Neural progenitor cell (in vitro differentiated cells): ENCODE measurements around the gene PLEKHO1.

Experiments used
- EZH2 ChIP-seq: fragments of 200-600 bp; sonication (generic); IDR thresholded peaks from 2 replicates; pipeline ENCODE4 v1.6.1; 2017; ENCODE audit warnings: antibody characterized with exemption, mild to moderate bottlenecking, moderate library complexity
- EZH2phosphoT487 ChIP-seq: fragments of 200-600 bp; sonication (generic); IDR thresholded peaks from 2 replicates; pipeline ENCODE4 v1.6.1; 2017; ENCODE audit warnings: antibody characterized with exemption
- TF ChIP-seq, protein P1 (sequence below): fragments of 200-600 bp; sonication (generic); IDR thresholded peaks from 2 replicates; pipeline ENCODE4 v1.5.1; 2017; ENCODE audit warnings: antibody characterized with exemption, mild to moderate bottlenecking

DNA sequence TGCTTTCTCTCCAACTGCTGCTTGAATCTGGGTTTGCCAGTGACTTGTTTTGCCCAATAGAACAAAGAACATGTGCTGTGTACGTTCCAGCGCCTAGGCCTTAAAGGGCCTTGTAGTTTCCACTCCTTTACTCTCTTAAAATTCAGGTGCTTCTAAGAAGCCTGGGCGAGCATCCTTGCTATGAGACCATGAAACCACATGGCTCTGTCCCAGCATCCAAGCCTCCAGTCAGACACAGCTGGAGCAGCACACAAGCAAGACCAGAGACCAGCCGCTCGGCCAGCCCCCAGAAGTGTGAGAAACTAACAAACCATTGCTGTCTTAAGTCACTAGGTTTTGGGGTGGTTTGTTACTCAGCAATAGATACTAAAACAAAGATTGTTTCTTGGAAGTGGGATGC is 15.1 kb downstream of the PLEKHO1 start:
- TF ChIP-seq EZH2 (no peak), EZH2phosphoT487 (no peak)
- TF ChIP-seq, protein P1, sequence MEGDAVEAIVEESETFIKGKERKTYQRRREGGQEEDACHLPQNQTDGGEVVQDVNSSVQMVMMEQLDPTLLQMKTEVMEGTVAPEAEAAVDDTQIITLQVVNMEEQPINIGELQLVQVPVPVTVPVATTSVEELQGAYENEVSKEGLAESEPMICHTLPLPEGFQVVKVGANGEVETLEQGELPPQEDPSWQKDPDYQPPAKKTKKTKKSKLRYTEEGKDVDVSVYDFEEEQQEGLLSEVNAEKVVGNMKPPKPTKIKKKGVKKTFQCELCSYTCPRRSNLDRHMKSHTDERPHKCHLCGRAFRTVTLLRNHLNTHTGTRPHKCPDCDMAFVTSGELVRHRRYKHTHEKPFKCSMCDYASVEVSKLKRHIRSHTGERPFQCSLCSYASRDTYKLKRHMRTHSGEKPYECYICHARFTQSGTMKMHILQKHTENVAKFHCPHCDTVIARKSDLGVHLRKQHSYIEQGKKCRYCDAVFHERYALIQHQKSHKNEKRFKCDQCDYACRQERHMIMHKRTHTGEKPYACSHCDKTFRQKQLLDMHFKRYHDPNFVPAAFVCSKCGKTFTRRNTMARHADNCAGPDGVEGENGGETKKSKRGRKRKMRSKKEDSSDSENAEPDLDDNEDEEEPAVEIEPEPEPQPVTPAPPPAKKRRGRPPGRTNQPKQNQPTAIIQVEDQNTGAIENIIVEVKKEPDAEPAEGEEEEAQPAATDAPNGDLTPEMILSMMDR: no peak
